ENCODE results near the gene PPFIA1.
A peak's percentile ranks its signal among the peaks of the same experiment; 100 is the strongest.

PPFIA1 gene

GRCh38 chr11:70270104-70270876, at the start of gene PPFIA1:
PPFIA1 (plus strand) TSS chr11:70270690; CDS start chr11:70272173, 1,483 bp downstream.
- peak; percentile 92 to 95 for DNase-seq

- DNase-seq, result no peak
Measured at GRCh38 chr11:70220920-70221319, 49.6 kb upstream of the PPFIA1 start.

GRCh38 chr11:70225681-70226177, 44.8 kb upstream of the PPFIA1 start:
- no peak for DNase-seq

- DNase-seq, result no peak
Measured at GRCh38 chr11:70226183-70226582, 44.3 kb upstream of the PPFIA1 start.

- peak in 1 of 2 donors; percentile 15 for DNase-seq
Measured at GRCh38 chr11:70226967-70227366, 43.5 kb upstream of the PPFIA1 start.

- no peak for DNase-seq
Measured at GRCh38 chr11:70229737-70230136, 40.8 kb upstream of the PPFIA1 start.

- DNase-seq, result no peak
Measured at GRCh38 chr11:70230151-70230839, 40.2 kb upstream of the PPFIA1 start.

- no peak for DNase-seq
Measured at GRCh38 chr11:70230840-70231710, 39.4 kb upstream of the PPFIA1 start.

GRCh38 chr11:70233034-70233433, 37.5 kb upstream of the PPFIA1 start:
- DNase-seq, result no peak

GRCh38 chr11:70233511-70233934, 37.0 kb upstream of the PPFIA1 start:
- no peak for DNase-seq

- no peak for DNase-seq
Measured at GRCh38 chr11:70233962-70234361, 36.5 kb upstream of the PPFIA1 start.

GRCh38 chr11:70240337-70240736, 30.2 kb upstream of the PPFIA1 start:
- no peak for DNase-seq

GRCh38 chr11:70241709-70242108, 28.8 kb upstream of the PPFIA1 start:
- DNase-seq, result no peak

- DNase-seq, result no peak
Measured at GRCh38 chr11:70242885-70243284, 27.6 kb upstream of the PPFIA1 start.

GRCh38 chr11:70243912-70244652, 26.4 kb upstream of the PPFIA1 start:
- DNase-seq, result no peak

GRCh38 chr11:70244698-70245097, 25.8 kb upstream of the PPFIA1 start:
- DNase-seq, result peak; percentile 8 to 29

GRCh38 chr11:70246196-70246595, 24.3 kb upstream of the PPFIA1 start:
- no peak for DNase-seq

- no peak for DNase-seq
Measured at GRCh38 chr11:70247042-70247709, 23.3 kb upstream of the PPFIA1 start.

- DNase-seq, result no peak
Measured at GRCh38 chr11:70247710-70248072, 22.8 kb upstream of the PPFIA1 start.

GRCh38 chr11:70250876-70251658, 19.4 kb upstream of the PPFIA1 start:
- no peak for DNase-seq
